Keratinocyte (primary cell): ENCODE measurements around the gene PNMA1. TPM values are rescaled to one million over a fixed set of nuclear protein-coding genes. Genes with fewer than 3 reads are reported as not detected.

Source experiments
- DNase-seq: peaks from one replicate; pipeline ENCODE4 v3.0.0-alpha.2; 2011; ENCODE audit warnings: low read depth, missing footprints, low spot score
- FAIRE-seq: peaks from 2 replicates; lab custom pipeline; 2011; peaks lifted over from hg19 to GRCh38; lab: Jason Lieb, UNC
- H2AFZ ChIP-seq: 2 replicates; pipeline ENCODE4 v1.6.0; 2012; ENCODE audit warnings: low read length, control low read depth, inconsistent platforms; ENCODE audit not compliant: control insufficient read depth
- H3K27ac ChIP-seq: 2 replicates; pipeline ENCODE4 v1.5.1; 2011; ENCODE audit warnings: low read length; ENCODE audit not compliant: control insufficient read depth, insufficient read depth
- H3K27me3 ChIP-seq: 3 replicates; pipeline ENCODE4 v1.6.0; 2011; ENCODE audit warnings: low read length; ENCODE audit not compliant: control insufficient read depth, insufficient read depth; ENCODE audit errors: extremely low read depth
- H3K36me3 ChIP-seq, 2 experiments: 2 replicates in 1 of 2; 3 replicates in 1 of 2; pipeline ENCODE4 v1.5.1; 2011; ENCODE audit warnings: low read length in 2 of 2, mild to moderate bottlenecking in 1 of 2; ENCODE audit not compliant: control insufficient read depth in 2 of 2, insufficient read depth in 2 of 2; ENCODE audit errors: extremely low read depth in 1 of 2
- H3K4me1 ChIP-seq: 3 replicates; pipeline ENCODE4 v1.5.1; 2011; ENCODE audit warnings: low read length; ENCODE audit not compliant: control insufficient read depth, insufficient read depth; ENCODE audit errors: extremely low read depth
- H3K4me2 ChIP-seq: 3 replicates; pipeline ENCODE4 v1.6.0; 2011; ENCODE audit warnings: low read depth, low read length; ENCODE audit not compliant: control insufficient read depth, insufficient read depth; ENCODE audit errors: extremely low read depth
- H3K4me3 ChIP-seq, 3 experiments: fragments of 200-600 bp in 1 of 3; sonication (generic) in 1 of 3; 2 replicates in 2 of 3; 3 replicates in 1 of 3; pipeline ENCODE4 v1.5.1; 2011 to 2016; ENCODE audit warnings: low read length in 3 of 3, mild to moderate bottlenecking in 3 of 3, control low read depth in 2 of 3, inconsistent platforms in 1 of 3, low read depth in 1 of 3, mixed read lengths in 1 of 3, mixed run types in 1 of 3, moderate library complexity in 1 of 3; ENCODE audit not compliant: control insufficient read depth in 2 of 3, insufficient read depth in 2 of 3; ENCODE audit errors: extremely low read depth in 1 of 3
- H3K79me2 ChIP-seq: 2 replicates; pipeline ENCODE4 v1.6.0; 2012; ENCODE audit warnings: low read length; ENCODE audit not compliant: control insufficient read depth, insufficient read depth
- H3K9ac ChIP-seq: 3 replicates; pipeline ENCODE4 v1.6.0; 2011; ENCODE audit warnings: low read length; ENCODE audit not compliant: control insufficient read depth, insufficient read depth; ENCODE audit errors: extremely low read depth
- H3K9me1 ChIP-seq: 3 replicates; pipeline ENCODE4 v1.6.0; 2011; ENCODE audit warnings: low read length; ENCODE audit not compliant: control insufficient read depth, insufficient read depth; ENCODE audit errors: extremely low read depth
- H3K9me3 ChIP-seq: 2 replicates; pipeline ENCODE4 v1.5.1; 2012; ENCODE audit warnings: low read depth, low read length; ENCODE audit not compliant: control insufficient read depth
- H4K20me1 ChIP-seq: 3 replicates; pipeline ENCODE4 v1.6.0; 2011; ENCODE audit warnings: low read length; ENCODE audit not compliant: control insufficient read depth, insufficient read depth; ENCODE audit errors: extremely low read depth
- CTCF ChIP-seq, 3 experiments: IDR thresholded peaks in 1 of 3; conservative IDR thresholded peaks in 1 of 3; optimal IDR thresholded peaks in 1 of 3; 2 replicates in 2 of 3; 3 replicates in 1 of 3; pipeline versions ENCODE3 to v1.5.1; 2011; ENCODE audit warnings: low read length in 3 of 3, mild to moderate bottlenecking in 3 of 3, moderate library complexity in 2 of 3, control low read depth in 1 of 3, inconsistent platforms in 1 of 3; ENCODE audit not compliant: insufficient read depth in 2 of 3; ENCODE audit errors: extremely low read depth in 1 of 3
- EZH2 ChIP-seq: IDR thresholded peaks from one replicate; pipeline ENCODE4 v1.6.1; 2012; ENCODE audit warnings: inconsistent platforms, mild to moderate bottlenecking, low read length, moderate library complexity
- dilution Hi-C: fragments of 300-500 bp; cut with MboI; formaldehyde crosslinking; loops from one replicate; pipeline ENCODE4 v1.7.0; 2020; ENCODE audit warnings: low sequenced_read_pairs; ENCODE audit not compliant: extremely low pct_ligation_motif_present
- polyA plus RNA-seq, 5 experiments: library from polyadenylated mRNA; depleted of rRNA in 3 of 5; stranded (reverse) in 3 of 5; stranded (forward) in 1 of 5; unstranded in 1 of 5; fragments of >200 nt; gene quantifications; 1 replicate in 1 of 5; 2 replicates in 3 of 5; 3 replicates in 1 of 5; pipeline versions ENCODE4 v1.2.1 to v1.2.3, GENCODE V29; 2011 to 2012; ENCODE audit warnings: missing spikeins in 2 of 5, low read depth in 1 of 5, low replicate concordance in 1 of 5

The PNMA1 gene
- polyA plus RNA-seq, 1 donor (not counting 4 experiments of a cell fraction or from before 2014, with no cell fraction given), result 8.2 TPM

- H3K9ac ChIP-seq, result peak overlapping the region; percentile 75
- H3K4me3 ChIP-seq, result peak overlapping the region in 2 of 3 experiments; percentile 49 to 62
- H3K27ac ChIP-seq, result peak overlapping the region; percentile 89
- peaks cover 22% of the 10 kb centered on the region for H4K20me1 ChIP-seq
- H3K4me2 ChIP-seq, result peak overlapping the region; percentile 93
- peaks cover 73% of the 10 kb centered on the region for H3K4me1 ChIP-seq
- DNase-seq (no peak), FAIRE-seq (no peak)
- peaks cover 88% of the 10 kb centered on the region for H3K79me2 ChIP-seq
- H3K27me3 ChIP-seq, result no peaks in the 10 kb centered on the region
- TF ChIP-seq EZH2 (no peak), CTCF (optimal IDR thresholded peaks at IDR 0.05 in 1 of 3, IDR thresholded peaks at IDR 0.05 in 1 of 3, conservative IDR thresholded peaks at IDR 0.05 in 1 of 3; ENCODE audit: extremely low read depth in 1 of 3, insufficient read depth in 2 of 3, low read length in 3 of 3) (no peak)
- no peak overlapping the region for H2AFZ ChIP-seq
- peaks cover 18 to 36% of the 10 kb centered on the region in 2 experiments for H3K36me3 ChIP-seq
- peaks cover 14% of the 10 kb centered on the region for H3K9me1 ChIP-seq
- H3K9me3 ChIP-seq, result no peaks in the 10 kb centered on the region
- dilution Hi-C loops, result no loop called here
These were observed 27.8 kb upstream of the PNMA1 start for GRCh38 chr14:73741876-73742519.

- Histone ChIP-seq H3K4me3 (peak overlapping the region in 2 of 3 experiments; percentile 49 to 62), H3K36me3 (peaks cover 20 to 38% of the 10 kb centered on the region in 2 experiments), H3K79me2 (peaks cover 88% of the 10 kb centered on the region), H3K4me2 (peak overlapping the region; percentile 93), H3K4me1 (peaks cover 68% of the 10 kb centered on the region), H2AFZ (no peak overlapping the region), H3K9me3 (no peaks in the 10 kb centered on the region), H3K27me3 (no peaks in the 10 kb centered on the region), H3K9me1 (peaks cover 14% of the 10 kb centered on the region), H4K20me1 (peaks cover 22% of the 10 kb centered on the region), H3K9ac (peak overlapping the region; percentile 75), H3K27ac (peak overlapping the region; percentile 89)
- no peak for TF ChIP-seq EZH2
- TF ChIP-seq CTCF (optimal IDR thresholded peaks at IDR 0.05 in 1 of 3, IDR thresholded peaks at IDR 0.05 in 1 of 3, conservative IDR thresholded peaks at IDR 0.05 in 1 of 3; ENCODE audit: extremely low read depth in 1 of 3, insufficient read depth in 2 of 3, low read length in 3 of 3), result peak in 1 of 3 experiments; percentile 2
- FAIRE-seq (peak; percentile 79), DNase-seq (no peak)
- dilution Hi-C loops, result no loop called here
These were observed 27.2 kb upstream of the PNMA1 start for GRCh38 chr14:73741386-73741875.
